D721Med (cell line): Measurements from ENCODE around the gene HDHD5.
A peak's percentile ranks its signal among the peaks of the same experiment; 100 is the strongest.

Source experiments
- DNase-seq: peaks from one replicate; pipeline ENCODE4 v3.0.0; 2011; ENCODE audit warnings: low spot score; ENCODE audit not compliant: insufficient read length
- FAIRE-seq: peaks from 2 replicates; lab custom pipeline; 2011; peaks lifted over from hg19 to GRCh38; lab: Jason Lieb, UNC
- CTCF ChIP-seq: IDR thresholded peaks from 2 replicates; pipeline ENCODE4 v1.5.1; 2012; ENCODE audit warnings: mild to moderate bottlenecking, control low read depth; ENCODE audit not compliant: insufficient read depth; ENCODE audit errors: missing control alignments

HDHD5 gene

GRCh38 chr22:17106161-17106784 is 52.8 kb downstream of the HDHD5 start:
- DNase-seq = peak; percentile 66
- FAIRE-seq = no peak
- TF ChIP-seq CTCF = peak; percentile 18

DNA sequence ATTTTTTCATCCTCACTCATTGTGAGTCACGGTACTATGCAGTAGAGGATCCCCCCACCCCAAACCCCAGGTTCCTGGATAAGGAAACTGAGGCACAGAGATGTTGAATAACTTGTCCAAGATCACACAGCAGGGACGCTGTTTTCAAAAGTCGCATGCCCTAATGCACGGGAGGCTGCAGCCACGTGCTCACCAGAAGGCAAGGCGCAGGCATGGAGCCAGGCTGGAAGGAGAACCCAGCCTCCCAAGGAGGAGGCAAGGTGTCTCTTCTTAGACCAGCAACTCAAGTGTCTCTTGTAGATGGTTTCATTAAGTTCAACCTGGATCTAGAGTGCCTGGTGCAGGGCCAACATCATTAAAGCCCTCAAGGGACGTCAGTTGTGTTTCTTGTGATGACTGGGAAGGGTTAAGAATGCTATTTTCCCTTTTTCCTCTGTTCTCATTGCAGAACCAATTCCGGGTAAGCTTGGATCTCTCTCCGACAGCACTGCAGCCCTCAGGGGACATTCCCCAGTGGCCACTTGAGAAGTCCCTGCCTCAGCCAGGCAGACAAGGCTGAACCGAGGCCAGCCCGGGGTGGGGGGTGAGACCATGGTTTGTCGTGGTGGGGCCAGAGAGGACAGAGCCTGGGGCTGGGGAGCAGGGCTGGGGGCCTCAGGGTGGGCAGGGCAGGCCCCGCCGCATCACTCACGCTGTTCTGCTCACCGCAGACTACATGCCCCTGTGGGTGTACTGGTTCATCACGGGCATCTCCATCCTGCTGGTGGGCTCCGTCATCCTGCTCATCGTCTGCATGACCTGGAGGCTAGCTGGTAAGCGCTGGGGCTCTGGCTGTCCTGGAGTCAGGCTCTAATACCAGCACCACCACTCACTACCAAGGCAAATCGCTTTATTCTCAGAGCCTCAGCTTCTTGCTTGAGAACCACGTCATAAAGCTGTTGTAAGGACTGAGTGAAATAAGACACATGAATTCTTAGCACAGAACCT is 53.6 kb downstream of the HDHD5 start:
- DNase-seq (no peak), FAIRE-seq (no peak)
- no peak for TF ChIP-seq CTCF

- FAIRE-seq = no peak
- TF ChIP-seq CTCF = no peak
- no peak for DNase-seq
These were observed 54.6 kb downstream of the HDHD5 start for GRCh38 chr22:17104336-17104935.

DNA sequence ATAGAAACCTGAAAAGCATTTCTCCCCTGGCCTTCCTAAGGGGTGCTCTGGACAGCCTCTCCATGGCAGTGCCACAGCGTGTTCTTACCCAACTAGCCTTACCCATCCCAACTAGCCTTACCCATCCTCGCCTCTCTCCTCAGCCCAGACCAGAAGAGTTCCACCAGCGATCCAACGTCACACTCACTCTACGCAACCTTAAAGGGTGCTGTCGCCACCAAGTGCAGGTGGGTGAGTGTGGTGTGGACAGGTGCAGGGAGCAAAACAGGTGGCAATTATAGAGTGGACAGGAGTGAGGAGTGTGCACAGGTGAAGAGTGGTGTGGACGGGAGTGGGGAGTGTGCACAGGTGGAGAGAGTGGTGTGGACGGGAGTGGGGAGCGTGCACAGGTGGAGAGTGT is 55.7 kb downstream of the HDHD5 start:
- FAIRE-seq (no peak), DNase-seq (no peak)
- TF ChIP-seq CTCF = no peak

DNA sequence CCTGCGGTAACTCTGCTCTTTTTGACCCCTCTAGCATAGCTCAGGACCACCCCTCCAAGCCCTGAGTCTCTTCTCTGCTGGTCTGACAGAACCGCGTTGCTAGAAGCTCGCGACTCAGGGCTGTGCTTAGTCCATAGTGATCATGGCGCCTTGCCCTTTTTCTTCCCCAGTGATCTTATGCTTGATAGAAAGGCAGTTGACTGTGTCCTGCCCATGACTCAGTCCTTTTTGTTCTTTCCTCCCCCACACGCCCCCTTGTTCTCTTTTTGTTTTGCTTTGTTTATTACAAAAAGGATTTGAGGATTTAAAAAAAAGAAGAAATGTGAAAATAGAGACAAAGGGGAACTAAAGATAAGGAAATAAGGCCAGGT is 56.8 kb downstream of the HDHD5 start:
- no peak for FAIRE-seq
- no peak for DNase-seq
- TF ChIP-seq CTCF = no peak

GRCh38 chr22:17101475-17102296 is 57.4 kb downstream of the HDHD5 start:
- no peak for TF ChIP-seq CTCF
- FAIRE-seq = no peak
- no peak for DNase-seq
